ENCODE results near the gene DIS3L2.

DIS3L2 gene

GRCh38 chr2:232306741-232307305, 345.3 kb downstream of the DIS3L2 start:
- TF ChIP-seq REST (IDR thresholded peaks at IDR 0.05; ENCODE audit: insufficient read depth in 1 of 2, low read depth in 2 of 2, low read length in 2 of 2): no peak

GRCh38 chr2:232307854-232308253, 346.3 kb downstream of the DIS3L2 start:
- TF ChIP-seq POLR2AphosphoS5 (IDR thresholded peaks at IDR 0.05; ENCODE audit: low read depth, low read length) (no peak), SIN3A (IDR thresholded peaks at IDR 0.05; ENCODE audit: borderline replicate concordance, insufficient read depth, low read length) (no peak), FOXP2 (optimal IDR thresholded peaks at IDR 0.05; ENCODE audit: borderline replicate concordance, extremely low read depth, extremely low read length, insufficient read depth) (no peak), TAF1 (IDR thresholded peaks at IDR 0.05; ENCODE audit: borderline replicate concordance, insufficient read depth, low read length) (no peak), REST (IDR thresholded peaks at IDR 0.05; ENCODE audit: insufficient read depth in 1 of 2, low read depth in 2 of 2, low read length in 2 of 2) (no peak)

- TF ChIP-seq REST (IDR thresholded peaks at IDR 0.05; ENCODE audit: insufficient read depth in 1 of 2, low read depth in 2 of 2, low read length in 2 of 2): no peak
- no peak for TF ChIP-seq SIN3A (IDR thresholded peaks at IDR 0.05; ENCODE audit: borderline replicate concordance, insufficient read depth, low read length)
- no peak for TF ChIP-seq TAF1 (IDR thresholded peaks at IDR 0.05; ENCODE audit: borderline replicate concordance, insufficient read depth, low read length)
- TF ChIP-seq POLR2AphosphoS5 (IDR thresholded peaks at IDR 0.05; ENCODE audit: low read depth, low read length): no peak
- TF ChIP-seq FOXP2 (optimal IDR thresholded peaks at IDR 0.05; ENCODE audit: borderline replicate concordance, extremely low read depth, extremely low read length, insufficient read depth): no peak
These were observed 347.5 kb downstream of the DIS3L2 start for GRCh38 chr2:232308986-232309385.

GRCh38 chr2:232309592-232309991, 348.1 kb downstream of the DIS3L2 start:
- TF ChIP-seq POLR2AphosphoS5 (IDR thresholded peaks at IDR 0.05; ENCODE audit: low read depth, low read length): no peak

- TF ChIP-seq POLR2AphosphoS5 (IDR thresholded peaks at IDR 0.05; ENCODE audit: low read depth, low read length) (no peak), FOXP2 (optimal IDR thresholded peaks at IDR 0.05; ENCODE audit: borderline replicate concordance, extremely low read depth, extremely low read length, insufficient read depth) (no peak), SIN3A (IDR thresholded peaks at IDR 0.05; ENCODE audit: borderline replicate concordance, insufficient read depth, low read length) (no peak), TAF1 (IDR thresholded peaks at IDR 0.05; ENCODE audit: borderline replicate concordance, insufficient read depth, low read length) (no peak)
These were observed 348.6 kb downstream of the DIS3L2 start for GRCh38 chr2:232310121-232310520.

- TF ChIP-seq FOXP2 (optimal IDR thresholded peaks at IDR 0.05; ENCODE audit: borderline replicate concordance, extremely low read depth, extremely low read length, insufficient read depth) (no peak), POLR2AphosphoS5 (IDR thresholded peaks at IDR 0.05; ENCODE audit: low read depth, low read length) (no peak), TAF1 (IDR thresholded peaks at IDR 0.05; ENCODE audit: borderline replicate concordance, insufficient read depth, low read length) (no peak), REST (IDR thresholded peaks at IDR 0.05; ENCODE audit: insufficient read depth in 1 of 2, low read depth in 2 of 2, low read length in 2 of 2) (no peak), SIN3A (IDR thresholded peaks at IDR 0.05; ENCODE audit: borderline replicate concordance, insufficient read depth, low read length) (no peak)
These were observed 349.2 kb downstream of the DIS3L2 start for GRCh38 chr2:232310696-232311095.

Measured in PFSK-1 (cell line).